Heart right ventricle (tissue), 16 donors: ENCODE measurements around the gene ADH6. TPM values are rescaled to one million over a fixed set of nuclear protein-coding genes. Genes with fewer than 3 reads are reported as not detected.

Experiments
- ATAC-seq, 8 donors: fragments of 200-7000 bp; cut with Tn5 transposase; one replicate each; pipeline ENCODE4 v1.9.1; 2020; ENCODE audit warnings: mild to moderate bottlenecking in 8 of 8, moderate library complexity in 8 of 8, moderate number of reproducible peaks in 1 of 8
- DNase-seq, 2 donors: peaks; one replicate each; pipeline ENCODE4 v3.0.0-alpha.2; 2020
- H3K27ac ChIP-seq, 10 donors: fragments of 200-600 bp; sonication (generic) in 2 of 10; one replicate each; pipeline versions ENCODE4 v1.5.0 to v1.8.0; 2020 to 2022; ENCODE audit warnings: mild to moderate bottlenecking in 3 of 10
- H3K27me3 ChIP-seq, 7 donors: fragments of 200-600 bp; one replicate each; pipeline ENCODE4 v1.8.0; 2021 to 2022; ENCODE audit warnings: mild to moderate bottlenecking in 2 of 7
- H3K36me3 ChIP-seq, 9 donors: fragments of 200-600 bp; sonication (generic) in 1 of 9; one replicate each; pipeline versions ENCODE4 v1.5.0 to v1.8.0; 2020 to 2022; ENCODE audit warnings: mild to moderate bottlenecking in 2 of 9
- H3K4me1 ChIP-seq, 9 donors: fragments of 200-600 bp; sonication (generic) in 1 of 9; one replicate each; pipeline versions ENCODE4 v1.5.0 to v1.8.0; 2020 to 2022; ENCODE audit warnings: mild to moderate bottlenecking in 4 of 9
- H3K4me3 ChIP-seq, 10 donors: fragments of 200-600 bp; sonication (generic) in 2 of 10; one replicate each; pipeline versions ENCODE4 v1.5.0 to v1.8.0; 2020 to 2022; ENCODE audit warnings: mild to moderate bottlenecking in 7 of 10, moderate library complexity in 2 of 10
- H3K9me3 ChIP-seq, 11 donors: fragments of 200-600 bp in 10 of 11; sonication (generic) in 2 of 11; one replicate each; pipeline versions ENCODE4 v1.5.0 to v1.8.0; 2013 to 2022; ENCODE audit warnings: mild to moderate bottlenecking in 2 of 11, control low read depth in 1 of 11, moderate library complexity in 1 of 11
- WGBS, 2 donors: extraction: QIAGEN DNeasy Blood & Tissue Kit; methylation state at CpG; one replicate each; pipeline ENCODE4 v1.1.7; 2013; ENCODE audit warnings: inconsistent platforms in 1 of 2; 5-methylcytosine and 5-hydroxymethylcytosine counted together
- intact Hi-C, 10 donors: fragments of 100-400 bp; cut with DNase I; formaldehyde crosslinking; loops; one replicate each; pipeline versions ENCODE4 v1.11.1 to v1.14.2; 2022
- polyA plus RNA-seq, 2 donors: library from polyadenylated mRNA; stranded (reverse); fragments of 200-250 nt; gene quantifications; one replicate each; pipeline ENCODE4 v1.2.3, GENCODE V29; 2013
- total RNA-seq, 10 donors: library from RNA; stranded (reverse); fragmentation: NEBNext Ultra II Directional in 3 of 10; extraction: Animal tissue kit (Norgen Biotek cat#: 25700) in 3 of 10; gene quantifications; one replicate each; pipeline versions ENCODE4 v1.2.1 to v1.2.4, GENCODE V29; 2021 to 2023
- TF ChIP-seq, protein P1 (sequence below), 9 donors: fragments of 200-600 bp; sonication (generic) in 2 of 9; IDR thresholded peaks; one replicate each; pipeline versions ENCODE4 v1.5.0 to v1.8.0; 2021 to 2022; ENCODE audit warnings: antibody characterized with exemption in 9 of 9, mild to moderate bottlenecking in 5 of 9, moderate library complexity in 1 of 9
- donor health status: Arrhythmogenic right ventricular cardiomyopathy.
- donor health status: ischemic (EF 13 %, LVEDD 7.1; RV severe dilation, severe dysfunction).
- donor health status: healthy with polysubstance abuse.
- donor health status: DM: no; HTN: yes; CAD: no.
- donor health status: DM: no; HTN: no; CAD: no.
- donor health status: ischemic (EF 25% LVEDD 6.9; RV normal size, moderate dysfunction).
- donor health status: ischemic (EF 25% LVEDD 5.7; RV mildly dilated, moderate dysfunction).
- donor health status: healthy.
- donor health status: DM: yes; HTN: yes; CAD: no.
- donor health status: Ischemic cardiomyopathy.
- donor health status: ischemic (EF 35%, LVEDD 5.7; RV mildly dilated, moderate dysfunction).
- donor health status: nonischemic (EF 11% LVEDD 7.7; RV severe dilation, severe dysfunction).
- donor health status: DM: yes; HTN: yes; CAD: no.
- donor health status: PGD.
- donor health status: ischemic (EF 29% LVEDD 5.4; RV normal size, mild dysfunction).
- donor health status: nonischemic (EF 23%, LVEDD 6.1; RV moderate dilation, normal function).

The ADH6 gene
- total and polyA plus RNA-seq, 12 donors: 0.08 TPM; not detected in 11

DNA sequence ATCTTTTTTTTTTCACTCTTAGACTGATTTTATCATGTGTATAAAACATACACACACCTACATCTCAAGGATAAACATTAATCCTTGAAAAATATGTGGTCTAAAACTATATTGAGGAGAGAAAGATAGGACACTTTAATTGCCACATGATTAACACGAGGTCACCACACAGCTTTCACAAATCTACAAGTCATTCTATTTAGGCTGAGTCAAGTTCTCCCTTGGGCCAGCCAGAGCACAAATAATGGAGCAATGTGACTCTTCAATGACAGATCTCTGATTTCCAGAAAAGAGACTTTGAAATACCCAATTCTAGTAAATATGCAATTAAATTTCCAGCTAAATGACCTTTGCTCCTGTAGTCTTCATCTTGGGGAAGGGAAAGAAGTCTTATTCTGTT lies 62.1 kb downstream of the ADH6 start:
- Histone ChIP-seq H3K9me3 (no peaks in the 10 kb centered on the region), H3K4me3 (no peak overlapping the region), H3K36me3 (no peaks in the 10 kb centered on the region), H3K27me3 (no peaks in the 10 kb centered on the region), H3K27ac (no peak overlapping the region), H3K4me1 (no peaks in the 10 kb centered on the region)
- TF ChIP-seq, protein P1, sequence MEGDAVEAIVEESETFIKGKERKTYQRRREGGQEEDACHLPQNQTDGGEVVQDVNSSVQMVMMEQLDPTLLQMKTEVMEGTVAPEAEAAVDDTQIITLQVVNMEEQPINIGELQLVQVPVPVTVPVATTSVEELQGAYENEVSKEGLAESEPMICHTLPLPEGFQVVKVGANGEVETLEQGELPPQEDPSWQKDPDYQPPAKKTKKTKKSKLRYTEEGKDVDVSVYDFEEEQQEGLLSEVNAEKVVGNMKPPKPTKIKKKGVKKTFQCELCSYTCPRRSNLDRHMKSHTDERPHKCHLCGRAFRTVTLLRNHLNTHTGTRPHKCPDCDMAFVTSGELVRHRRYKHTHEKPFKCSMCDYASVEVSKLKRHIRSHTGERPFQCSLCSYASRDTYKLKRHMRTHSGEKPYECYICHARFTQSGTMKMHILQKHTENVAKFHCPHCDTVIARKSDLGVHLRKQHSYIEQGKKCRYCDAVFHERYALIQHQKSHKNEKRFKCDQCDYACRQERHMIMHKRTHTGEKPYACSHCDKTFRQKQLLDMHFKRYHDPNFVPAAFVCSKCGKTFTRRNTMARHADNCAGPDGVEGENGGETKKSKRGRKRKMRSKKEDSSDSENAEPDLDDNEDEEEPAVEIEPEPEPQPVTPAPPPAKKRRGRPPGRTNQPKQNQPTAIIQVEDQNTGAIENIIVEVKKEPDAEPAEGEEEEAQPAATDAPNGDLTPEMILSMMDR (IDR thresholded peaks at IDR 0.05): no peak
- intact Hi-C loops: no loop called here
- DNase-seq (no peak), ATAC-seq (no peak)
- WGBS, 2 donors: 70 to 83% methylated on average over 1 of the region's 1 CpG

DNA sequence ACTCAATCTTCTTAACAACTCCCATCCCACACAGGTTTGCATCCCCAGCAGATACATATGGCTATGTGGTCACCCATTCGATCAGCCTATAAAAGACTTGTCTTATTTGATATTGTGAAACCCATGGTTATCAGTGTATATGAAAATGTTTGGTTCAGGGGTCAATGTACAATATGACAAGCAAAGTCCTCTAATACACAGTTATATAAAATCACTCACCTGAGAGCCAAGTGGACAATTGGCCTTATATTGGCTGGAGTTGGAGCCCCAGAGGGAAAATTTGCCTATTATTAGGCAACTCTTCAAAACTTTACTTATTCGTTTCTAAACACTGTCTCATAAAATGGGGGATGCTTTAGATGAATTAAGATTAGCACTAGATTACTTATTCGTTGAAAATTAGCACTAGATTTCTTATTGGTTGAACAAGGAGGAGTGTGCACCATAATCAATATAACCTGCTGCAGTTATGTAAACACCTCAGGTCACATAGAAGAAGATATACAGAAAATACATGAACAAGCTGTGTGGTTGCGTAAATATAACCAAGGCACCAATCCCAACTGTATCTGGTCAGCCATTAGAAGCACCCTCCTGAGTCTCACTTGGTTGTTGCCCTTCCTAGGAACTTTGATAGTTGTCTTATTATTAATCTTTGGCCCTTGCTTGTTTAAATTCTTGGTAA lies 64.2 kb downstream of the ADH6 start:
- intact Hi-C loops: no loop called here
- peaks cover 0 to 11% (median 0%) of the 10 kb centered on the region in 11 donors for H3K9me3 ChIP-seq
- no peaks in the 10 kb centered on the region for H3K4me1 ChIP-seq
- ATAC-seq: no peak
- DNase-seq: no peak
- no peaks in the 10 kb centered on the region for H3K36me3 ChIP-seq
- H3K4me3 ChIP-seq: no peak overlapping the region
- TF ChIP-seq, protein P1 (IDR thresholded peaks at IDR 0.05): no peak
- 88 to 94% methylated on average over 4 of the region's 4 CpGs for WGBS, 2 donors
- H3K27ac ChIP-seq: no peak overlapping the region
- H3K27me3 ChIP-seq: no peaks in the 10 kb centered on the region

Other genes starting within 250 kb of the ADH6 start
- 10 to 100 TPM; 54.2 to 79.7 (median 60.9) TPM for gene METAP1, start 223.5 kb downstream of the ADH6 start, total RNA-seq
- 10 to 100 TPM; 37.7 to 43.5 TPM for gene METAP1, start 223.5 kb downstream of the ADH6 start, polyA plus RNA-seq
- 100 to 1,000 TPM; 150 to 254 (median 204) TPM for gene ADH5, start 130.5 kb downstream of the ADH6 start, total RNA-seq
- gene ADH5, start 130.5 kb downstream of the ADH6 start, polyA plus RNA-seq: 100 to 1,000 TPM in 1 of 2 donors, 10 to 100 TPM in 1; 62.3 to 109 TPM
- not detected for gene ADH4, start 74.9 kb downstream of the ADH6 start, total RNA-seq
- under 1 TPM in 1 of 2 donors, not detected in 1; 0.04 TPM for gene ADH4, start 74.9 kb downstream of the ADH6 start, polyA plus RNA-seq
- under 1 TPM in 4 of 10 donors, not detected in 6; 0.21 to 1.00 (median 0.78) TPM for gene ADH1A, start 71.7 kb upstream of the ADH6 start, total RNA-seq
- gene ADH1A, start 71.7 kb upstream of the ADH6 start, polyA plus RNA-seq: not detected
- 100 to 1,000 TPM in 3 of 10 donors, 10 to 100 TPM in 7; 12.6 to 257 (median 28.1) TPM for gene ADH1B, start 102.2 kb upstream of the ADH6 start, total RNA-seq
- 10 to 100 TPM; 41.7 to 84.9 TPM for gene ADH1B, start 102.2 kb upstream of the ADH6 start, polyA plus RNA-seq
- 1 to 10 TPM in 9 of 10 donors, under 1 TPM in 1; 0.85 to 8.6 (median 2.1) TPM for gene ADH1C, start 133.5 kb upstream of the ADH6 start, total RNA-seq
- 1 to 10 TPM; 1.6 to 8.3 TPM for gene ADH1C, start 133.5 kb upstream of the ADH6 start, polyA plus RNA-seq
- gene ADH7, start 216.1 kb upstream of the ADH6 start, total RNA-seq: not detected
- under 1 TPM in 1 of 2 donors, not detected in 1; 0.04 TPM for gene ADH7, start 216.1 kb upstream of the ADH6 start, polyA plus RNA-seq